ENCODE measurements around the gene SH3TC1.

Gene SH3TC1

GRCh38 chr4:8151165-8151650 lies 47.9 kb upstream of the SH3TC1 start:
- DNase-seq (ENCODE audit: low read depth in 1 of 2, low spot score in 1 of 2), result no peak
- Histone ChIP-seq H3K27ac (replicated peaks) (no peak overlapping the region), H3K4me3 (replicated peaks; ENCODE audit: insufficient read depth, low read length) (no peak overlapping the region), H3K27me3 (ENCODE audit: insufficient read depth, poor library complexity, severe bottlenecking) (peaks cover 10% of the 10 kb centered on the region)
- TF ChIP-seq POLR2AphosphoS5 (IDR thresholded peaks at IDR 0.05; ENCODE audit: low read depth) (no peak), CTCF (IDR thresholded peaks at IDR 0.05; ENCODE audit: insufficient read depth, low read length) (no peak), REST (IDR thresholded peaks at IDR 0.05; ENCODE audit: insufficient replicate concordance, low read depth) (no peak), GABPA (IDR thresholded peaks at IDR 0.05; ENCODE audit: low read depth) (no peak), SPI1 (IDR thresholded peaks at IDR 0.05; ENCODE audit: borderline replicate concordance, low read depth) (no peak)

- peaks cover 10% of the 10 kb centered on the region for H3K27me3 ChIP-seq (ENCODE audit: insufficient read depth, poor library complexity, severe bottlenecking)
- no peak overlapping the region for H3K4me3 ChIP-seq (replicated peaks; ENCODE audit: insufficient read depth, low read length)
- DNase-seq (ENCODE audit: low read depth in 1 of 2, low spot score in 1 of 2), result no peak
- TF ChIP-seq SPI1 (IDR thresholded peaks at IDR 0.05; ENCODE audit: borderline replicate concordance, low read depth) (no peak), GABPA (IDR thresholded peaks at IDR 0.05; ENCODE audit: low read depth) (no peak), CTCF (IDR thresholded peaks at IDR 0.05; ENCODE audit: insufficient read depth, low read length) (no peak), REST (IDR thresholded peaks at IDR 0.05; ENCODE audit: insufficient replicate concordance, low read depth) (no peak), POLR2AphosphoS5 (IDR thresholded peaks at IDR 0.05; ENCODE audit: low read depth) (no peak)
- no peak overlapping the region for H3K27ac ChIP-seq (replicated peaks)
Observed at GRCh38 chr4:8152090-8152864, 46.8 kb upstream of the SH3TC1 start.

- Histone ChIP-seq H3K27ac (replicated peaks) (no peak overlapping the region), H3K4me3 (replicated peaks; ENCODE audit: insufficient read depth, low read length) (no peak overlapping the region), H3K27me3 (ENCODE audit: insufficient read depth, poor library complexity, severe bottlenecking) (peaks cover 16% of the 10 kb centered on the region)
- DNase-seq (ENCODE audit: low read depth in 1 of 2, low spot score in 1 of 2), result no peak
- TF ChIP-seq POLR2AphosphoS5 (IDR thresholded peaks at IDR 0.05; ENCODE audit: low read depth) (no peak), REST (IDR thresholded peaks at IDR 0.05; ENCODE audit: insufficient replicate concordance, low read depth) (no peak), CTCF (IDR thresholded peaks at IDR 0.05; ENCODE audit: insufficient read depth, low read length) (no peak), GABPA (IDR thresholded peaks at IDR 0.05; ENCODE audit: low read depth) (no peak), SPI1 (IDR thresholded peaks at IDR 0.05; ENCODE audit: borderline replicate concordance, low read depth) (no peak)
Observed at GRCh38 chr4:8152865-8153257, 46.2 kb upstream of the SH3TC1 start.
